NK-92 (cell line): ENCODE data around the gene BOD1L1.

Source experiments
- DNase-seq: peaks from one replicate; lab custom pipeline; 2025; ENCODE audit not compliant: unreplicated experiment; lab: John Stamatoyannopoulos, UW

BOD1L1 gene

DNA sequence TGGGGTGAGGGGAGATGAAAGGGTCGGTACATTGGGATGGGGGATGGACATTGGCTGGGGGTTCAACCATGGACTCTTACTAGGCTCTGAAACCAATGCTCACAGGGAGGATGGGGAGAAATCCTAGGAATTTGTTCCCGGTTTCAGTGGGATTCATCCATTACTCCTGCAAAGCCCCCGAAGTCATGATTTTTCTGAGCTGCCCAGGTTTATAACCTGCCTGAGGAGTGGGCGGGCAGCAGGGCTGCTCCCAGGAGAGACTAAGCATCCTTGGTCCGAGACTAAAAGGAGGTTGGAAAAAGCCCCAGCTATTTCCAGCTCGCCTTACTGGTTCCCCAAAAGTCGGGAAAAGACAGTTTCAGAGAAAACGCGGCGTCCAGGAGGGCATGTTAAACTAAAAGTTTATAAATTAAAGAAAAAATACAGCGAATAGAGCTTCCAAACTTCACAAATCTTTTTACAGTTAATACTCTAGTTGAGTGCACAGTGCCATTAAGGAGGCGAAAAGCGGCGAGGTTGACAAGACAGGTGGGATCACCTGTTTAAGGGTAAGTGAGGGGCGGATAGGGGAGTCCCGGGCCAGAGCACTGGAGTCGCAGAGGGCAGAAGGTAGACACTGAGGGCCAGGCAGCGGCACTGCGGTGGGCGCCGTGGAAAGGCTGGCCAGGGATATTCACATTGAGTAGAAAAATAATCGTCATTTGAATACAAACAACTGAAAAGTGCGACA is 86.9 kb downstream of the BOD1L1 start:
- no peak for DNase-seq

DNA sequence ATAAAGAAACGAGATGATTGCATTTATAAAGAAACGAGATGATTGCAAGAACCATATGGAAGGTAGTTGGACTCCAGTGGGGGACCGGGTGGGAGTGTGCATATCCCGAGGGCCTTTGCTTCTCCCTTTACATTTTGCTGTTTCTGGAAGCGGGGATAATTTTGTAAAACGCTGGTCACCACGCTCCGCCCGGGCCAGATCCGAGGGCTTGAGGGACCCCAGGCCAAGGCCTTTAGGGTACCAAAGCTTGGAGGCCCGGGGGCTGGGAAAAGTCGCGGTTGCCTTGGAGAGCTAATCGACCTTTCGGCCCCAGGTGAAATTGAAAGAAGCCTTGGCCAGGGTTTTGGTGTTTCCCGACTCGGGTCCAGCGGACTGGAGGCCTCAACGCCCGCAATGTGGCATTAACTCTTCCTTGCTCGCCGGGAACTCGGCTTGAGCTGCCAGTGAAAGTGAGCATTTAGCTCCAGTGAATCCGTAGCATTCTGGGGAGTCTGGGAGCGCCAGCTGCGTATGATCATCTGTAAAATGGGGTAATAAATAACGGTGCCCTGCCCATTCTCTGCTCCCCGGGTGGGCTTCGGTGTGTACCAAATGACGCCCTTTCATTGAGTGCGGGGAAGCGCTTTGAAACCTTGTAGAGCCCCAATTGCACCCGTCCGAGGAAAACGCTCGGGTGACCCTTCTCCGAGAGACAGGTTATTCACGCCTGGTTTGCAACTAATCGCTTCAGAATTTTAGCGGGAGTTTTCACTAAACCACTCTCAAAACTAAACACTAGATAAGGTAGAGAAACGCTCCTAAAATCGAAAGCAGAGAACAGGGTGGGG is 87.7 kb downstream of the BOD1L1 start:
- no peak for DNase-seq

DNA sequence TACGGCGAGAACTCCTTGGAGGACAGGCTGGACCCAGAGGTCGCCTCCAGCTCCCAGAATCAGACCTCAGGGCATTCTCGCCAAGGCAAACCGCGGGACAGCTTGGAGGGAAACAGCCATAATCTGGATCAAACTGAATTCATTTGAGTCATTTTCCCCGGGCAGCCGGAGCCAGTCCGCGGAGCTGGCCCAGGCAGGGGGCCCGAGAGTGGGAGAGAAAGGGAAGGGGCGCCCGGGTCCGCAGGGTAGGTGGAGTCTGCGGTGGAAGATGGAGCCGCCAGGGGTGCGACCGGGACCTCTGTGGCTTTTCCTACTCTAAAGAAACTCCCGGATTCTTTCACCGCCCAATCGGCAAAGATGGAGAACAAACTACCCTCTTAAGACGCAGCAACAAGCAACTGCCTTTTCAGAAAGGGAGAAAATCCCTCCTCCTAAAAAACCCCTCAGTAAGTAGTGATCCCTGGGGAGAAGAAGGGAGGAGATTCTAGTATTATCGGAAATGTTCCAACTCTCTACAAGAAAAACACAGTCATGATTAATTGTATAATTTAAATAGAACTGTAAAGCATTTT is 88.4 kb downstream of the BOD1L1 start:
- no peak for DNase-seq

DNA sequence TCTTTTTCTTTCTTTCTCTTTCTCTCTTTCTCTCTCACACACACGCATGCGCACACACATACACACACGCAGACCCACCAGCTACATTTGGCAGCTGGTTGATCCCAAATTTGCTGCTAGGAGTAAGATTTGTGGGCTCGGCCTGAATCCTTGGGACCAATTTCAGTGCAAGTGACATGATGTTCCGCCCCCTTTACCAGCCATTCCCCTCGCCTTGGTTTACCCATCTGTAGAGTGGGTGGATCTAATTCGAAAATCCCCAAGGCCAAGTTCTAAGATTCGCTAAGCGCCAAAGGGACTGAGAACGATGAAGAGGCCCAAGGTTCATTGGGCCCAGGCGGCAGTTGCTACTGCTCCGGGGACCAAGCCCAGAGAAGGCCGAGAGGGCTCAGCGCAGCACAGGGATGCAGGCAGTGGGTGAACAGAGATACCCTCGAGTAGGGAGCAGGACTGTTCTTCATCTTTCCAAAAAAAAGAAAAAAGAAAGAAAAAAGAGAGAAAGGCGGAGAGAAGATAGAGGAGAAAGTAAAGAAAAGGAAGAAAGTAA is 89.0 kb downstream of the BOD1L1 start:
- DNase-seq = no peak

DNA sequence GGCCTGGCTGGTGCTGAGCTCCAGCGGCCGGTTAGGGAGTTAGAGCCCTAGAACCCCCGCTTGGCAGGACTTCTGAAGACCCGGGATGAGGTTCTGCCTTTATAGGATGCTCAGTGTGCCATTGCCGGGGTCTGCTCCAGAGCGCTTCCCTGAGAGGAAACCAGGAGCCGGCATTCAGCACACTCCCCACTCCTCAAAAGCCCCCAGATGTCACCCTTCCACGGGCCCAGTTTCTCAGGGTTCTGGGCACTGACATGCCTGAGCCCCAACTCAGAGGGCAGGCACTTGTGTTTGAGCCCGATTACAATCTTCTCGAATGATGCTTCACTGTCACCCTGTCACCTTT is 89.7 kb downstream of the BOD1L1 start:
- no peak for DNase-seq

DNA sequence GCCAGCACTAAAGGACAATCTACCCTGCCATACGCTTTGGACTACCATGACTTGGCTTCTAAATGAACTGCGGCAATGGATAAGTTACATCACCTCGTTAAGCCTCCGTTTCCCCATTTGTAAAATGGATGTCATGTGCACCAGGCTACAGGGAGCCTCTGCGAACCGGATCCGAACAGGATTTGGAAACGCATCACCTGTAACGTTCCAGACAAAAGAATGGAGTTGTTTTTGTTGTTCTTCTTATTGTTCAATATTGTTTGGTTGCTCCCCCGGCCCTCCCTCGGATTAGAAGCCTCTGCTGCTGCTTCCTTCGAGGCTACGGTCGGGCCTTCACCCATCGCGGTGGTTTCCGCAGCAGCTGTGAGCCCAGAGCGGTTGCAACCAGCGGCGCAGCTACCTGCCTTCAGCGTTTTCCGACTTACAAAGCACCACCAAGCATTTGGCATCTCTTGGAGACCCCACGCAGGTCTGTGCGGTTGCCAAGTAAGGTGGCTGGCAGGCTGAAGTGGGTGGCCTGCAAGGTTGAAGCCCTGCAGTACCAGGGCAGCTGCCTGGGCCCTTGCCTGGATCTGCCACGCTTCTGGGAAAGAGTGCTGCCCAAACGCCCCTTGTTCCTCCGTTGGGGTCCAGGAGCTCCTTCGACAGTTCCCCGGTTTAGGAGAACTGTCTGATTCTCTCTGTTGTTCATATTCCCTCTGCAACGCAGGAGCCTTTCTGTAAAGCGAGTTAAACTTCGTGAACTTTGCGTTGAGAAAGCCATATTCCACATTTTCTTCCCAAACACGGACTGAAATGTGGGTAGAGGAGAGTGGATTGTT is 90.3 kb downstream of the BOD1L1 start:
- no peak for DNase-seq

DNA sequence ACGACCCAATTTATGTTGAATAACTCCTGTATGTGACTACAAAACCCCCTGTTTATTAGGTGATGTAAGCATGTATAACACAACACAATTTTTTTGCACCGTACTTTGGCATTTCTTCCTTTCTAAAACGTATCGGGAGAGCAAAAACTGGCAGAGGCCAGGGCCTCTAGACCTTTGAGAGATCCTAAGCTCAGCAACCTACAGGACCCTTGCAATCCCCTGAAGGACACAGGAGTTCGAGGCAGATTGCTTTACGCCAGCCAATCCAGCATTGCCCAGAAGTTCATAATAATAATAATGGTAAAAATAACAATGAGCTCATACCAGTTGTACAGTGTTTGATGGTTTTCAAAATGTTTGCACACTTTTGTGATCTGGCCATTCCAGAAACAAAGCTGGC is 90.9 kb downstream of the BOD1L1 start:
- DNase-seq = no peak

DNA sequence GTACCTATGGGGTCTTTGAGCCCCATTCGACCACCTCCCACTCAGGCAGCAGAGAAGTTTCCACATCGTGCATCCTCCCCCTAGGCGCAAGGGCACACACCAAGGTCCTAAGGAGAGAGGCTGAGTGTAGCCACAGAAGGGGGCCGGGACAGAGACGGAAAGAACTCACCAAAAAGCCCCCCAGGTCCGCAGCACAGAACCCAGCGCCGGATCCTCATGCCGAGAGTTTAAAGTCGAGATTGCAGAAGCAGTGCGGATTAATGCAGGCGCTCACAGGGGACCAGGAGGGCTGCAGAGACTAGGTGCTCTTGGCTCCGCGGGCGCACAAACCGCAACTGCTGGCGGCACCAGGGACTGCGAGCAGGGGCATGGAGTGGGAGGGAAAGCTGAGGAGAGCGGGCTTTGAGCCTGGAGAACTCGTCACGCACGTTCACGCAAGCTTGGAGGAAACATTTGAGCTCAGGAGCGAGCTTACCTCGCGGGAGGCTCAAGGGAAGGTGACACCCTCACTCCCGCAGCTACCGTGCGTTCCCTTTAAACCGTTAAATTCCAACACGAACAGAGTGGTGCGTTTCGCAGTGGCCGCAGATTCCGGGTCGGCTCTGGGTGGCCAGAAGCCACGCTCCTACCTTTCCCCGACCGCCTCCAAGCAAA is 91.7 kb downstream of the BOD1L1 start:
- no peak for DNase-seq

DNA sequence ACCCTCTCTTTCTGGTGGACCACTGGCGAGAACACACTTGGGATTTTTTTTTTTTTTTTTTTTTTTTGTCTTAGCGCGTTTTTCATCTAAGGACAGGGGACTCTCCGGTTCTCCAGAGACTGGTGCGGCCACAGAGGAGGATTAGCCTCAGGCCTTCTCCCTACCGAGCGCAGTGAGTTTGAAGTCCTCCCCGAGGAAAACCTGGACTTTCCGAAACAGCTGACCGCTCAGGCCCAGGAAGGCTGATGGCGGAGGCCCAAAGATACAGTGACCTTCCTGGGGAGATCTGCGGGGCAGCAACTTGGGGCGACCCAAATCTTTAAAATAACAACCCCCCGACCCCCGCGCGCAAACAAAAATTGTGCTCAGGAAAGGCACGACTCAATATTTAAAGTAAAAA is 92.4 kb downstream of the BOD1L1 start:
- no peak for DNase-seq

DNA sequence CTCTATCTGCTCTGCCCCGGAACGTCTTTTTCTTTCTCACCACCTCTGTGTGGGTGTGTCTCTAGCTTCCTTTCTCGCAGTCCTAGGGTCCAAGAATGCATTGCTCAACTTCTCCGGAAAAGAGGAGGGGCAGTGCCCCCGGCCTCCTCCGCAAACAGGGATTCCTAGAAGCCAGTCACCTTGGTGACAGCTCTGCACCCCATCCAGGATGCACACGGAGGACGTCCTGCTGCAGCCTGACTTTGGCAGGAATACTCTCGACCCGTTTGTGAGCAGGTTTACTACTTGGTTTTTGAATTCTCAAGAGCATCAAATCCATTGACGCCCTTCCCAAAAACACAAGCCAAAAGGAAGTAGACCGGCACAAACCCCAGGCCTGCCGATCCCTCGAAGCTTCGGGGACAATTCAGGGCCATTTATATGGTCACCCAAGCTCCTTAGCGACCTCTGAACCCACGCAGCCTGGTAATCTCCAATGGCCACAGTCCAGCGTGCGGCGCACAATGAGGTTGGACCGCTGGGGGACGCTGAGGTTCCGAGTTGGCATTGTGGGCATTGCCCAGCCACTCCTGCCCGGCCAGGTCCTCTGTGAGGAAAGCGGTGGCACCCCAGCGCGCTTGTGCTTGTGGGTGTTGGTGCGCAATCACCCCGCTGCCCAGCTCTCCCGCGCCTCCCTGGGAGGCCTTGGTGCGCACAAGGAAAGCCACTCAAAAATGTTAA is 93.0 kb downstream of the BOD1L1 start:
- DNase-seq = no peak

DNA sequence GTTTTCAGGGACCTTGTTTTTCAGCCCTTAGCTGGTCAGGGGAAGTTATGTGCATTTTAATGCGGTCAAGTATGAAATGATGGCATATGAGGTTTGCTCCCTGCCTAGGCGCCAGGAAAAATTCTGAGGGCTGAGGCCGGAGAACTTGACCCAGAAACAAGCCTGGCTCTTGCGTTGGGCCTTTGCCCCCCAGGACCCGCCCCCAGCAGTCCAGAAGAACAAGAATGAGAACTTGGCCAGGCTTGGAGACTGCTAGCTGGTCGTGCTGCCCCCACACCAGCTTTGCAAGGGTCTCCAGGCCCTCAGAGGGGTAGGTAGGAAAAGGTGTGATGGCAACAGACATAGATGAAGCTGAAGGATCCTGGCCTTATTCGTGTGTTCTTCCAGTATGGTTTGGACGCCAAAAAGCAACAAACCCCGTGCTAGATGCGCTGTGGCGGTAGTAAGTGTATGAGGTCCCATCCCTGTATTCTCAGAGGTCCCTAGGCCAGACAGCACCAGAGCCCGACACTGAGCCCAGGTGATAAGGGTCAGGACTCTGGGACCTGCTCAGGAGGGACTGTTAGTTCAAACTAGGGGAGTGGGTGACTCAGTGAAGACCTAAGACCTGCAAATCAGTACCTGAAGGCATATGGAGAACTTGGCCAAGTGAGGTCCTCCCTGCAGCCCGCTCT is 93.7 kb downstream of the BOD1L1 start:
- no peak for DNase-seq

DNA sequence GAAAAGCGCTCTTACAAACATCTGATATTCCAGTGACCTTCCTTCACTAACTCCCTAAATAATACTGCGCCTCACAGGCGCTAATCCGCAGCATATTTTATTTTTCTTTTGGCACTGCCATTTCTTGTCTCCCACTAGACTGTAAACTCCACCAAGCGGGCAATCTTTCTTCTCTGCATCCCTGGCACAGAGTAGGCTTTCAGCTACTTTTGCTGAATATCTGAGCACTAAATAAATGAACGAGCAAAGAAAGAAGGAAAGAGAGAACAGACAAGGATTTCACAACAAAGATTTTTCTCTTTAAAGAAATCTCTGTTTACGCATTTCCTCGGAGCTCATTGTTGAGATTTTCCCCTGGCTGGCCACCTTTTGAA is 95.9 kb downstream of the BOD1L1 start:
- no peak for DNase-seq

DNA sequence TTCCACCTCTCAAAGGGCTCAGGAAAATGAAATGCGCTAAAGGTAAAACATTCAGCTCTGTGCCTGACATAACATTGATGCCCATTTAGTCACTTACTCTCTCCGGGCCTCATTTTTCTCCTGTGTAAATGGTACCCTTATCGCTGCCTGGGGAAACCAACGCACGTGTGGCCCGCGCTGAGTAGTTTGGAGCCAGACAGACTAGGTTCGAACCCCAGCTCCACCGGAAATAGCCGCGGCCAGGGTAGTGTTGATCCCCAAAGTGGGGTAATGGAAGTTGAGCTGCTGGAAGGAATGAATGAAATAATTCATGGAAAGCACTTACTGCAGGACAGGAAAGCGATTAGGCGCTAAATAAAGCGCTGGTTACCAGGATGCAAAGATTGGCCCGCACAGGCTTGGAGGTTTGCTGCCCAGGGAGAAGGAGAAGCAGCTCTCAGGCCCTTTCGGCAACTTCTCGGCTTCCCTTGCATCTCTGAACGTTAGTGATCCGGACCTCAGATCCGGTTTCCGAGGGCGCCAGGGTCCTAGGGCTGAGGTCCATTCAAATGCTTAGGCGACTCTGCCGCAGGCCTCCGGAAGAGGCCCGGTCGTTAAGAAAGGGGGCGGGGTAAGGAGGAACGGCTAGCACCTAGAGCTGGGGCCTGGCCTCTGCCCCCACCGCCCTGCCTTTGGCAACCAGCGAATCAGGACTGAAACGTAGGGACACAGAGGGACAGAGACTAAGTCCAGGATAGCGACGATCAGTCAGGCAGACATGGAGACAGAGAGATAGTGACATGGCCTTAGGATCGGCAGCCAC is 96.5 kb downstream of the BOD1L1 start:
- DNase-seq = no peak

DNA sequence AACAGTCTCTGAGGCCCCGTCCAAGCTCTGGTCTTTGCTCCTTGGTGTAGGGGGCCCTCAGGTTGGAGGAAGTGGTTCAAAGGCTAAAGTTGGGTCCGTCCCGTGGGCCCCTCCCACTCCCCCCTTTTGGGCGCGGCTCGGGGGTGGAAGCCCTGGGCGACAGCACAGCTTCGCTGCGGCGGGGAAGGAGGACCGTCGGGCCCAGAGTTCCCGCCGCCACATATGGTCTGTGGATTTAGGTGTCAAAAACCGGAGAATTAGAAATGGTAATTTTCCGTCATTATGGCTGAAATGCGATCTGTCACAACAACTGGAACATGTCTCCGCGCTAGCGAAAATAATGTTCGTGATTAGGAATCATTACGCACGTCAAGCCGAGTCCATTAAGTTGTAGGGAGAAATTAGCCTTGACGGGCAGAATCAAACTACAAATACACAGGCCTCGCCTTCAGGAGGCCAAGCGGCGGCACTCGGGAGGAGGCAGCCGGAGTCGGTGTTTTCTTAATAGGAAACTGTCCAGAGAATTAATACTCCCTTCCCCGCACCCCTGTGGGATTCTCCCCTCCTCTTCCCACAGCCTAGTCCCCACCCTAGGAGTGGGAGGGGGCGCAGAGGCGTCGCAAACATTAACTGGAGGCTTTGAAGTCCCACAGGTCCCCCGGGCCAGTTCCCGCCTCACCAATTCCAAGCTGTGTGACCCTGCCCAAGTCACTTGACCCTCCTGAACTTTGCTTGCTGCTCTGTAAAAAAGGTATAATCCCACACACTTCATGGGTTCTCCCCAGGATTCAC is 98.2 kb downstream of the BOD1L1 start:
- no peak for DNase-seq

DNA sequence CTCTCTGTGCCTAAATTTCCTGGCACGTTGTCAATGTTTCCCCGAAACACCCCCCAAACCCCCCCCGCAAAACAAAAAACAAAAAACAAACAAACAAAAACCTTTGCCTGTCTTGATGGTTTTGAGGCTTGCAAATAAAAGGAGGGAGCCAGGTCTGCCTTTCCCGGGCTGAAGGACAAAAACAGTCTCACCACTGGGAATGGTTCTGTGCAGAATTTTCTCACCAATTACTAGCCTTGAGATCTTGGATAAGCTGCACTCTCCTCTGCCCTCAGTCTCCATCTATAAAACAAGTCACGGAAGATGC is 98.8 kb downstream of the BOD1L1 start:
- no peak for DNase-seq

DNA sequence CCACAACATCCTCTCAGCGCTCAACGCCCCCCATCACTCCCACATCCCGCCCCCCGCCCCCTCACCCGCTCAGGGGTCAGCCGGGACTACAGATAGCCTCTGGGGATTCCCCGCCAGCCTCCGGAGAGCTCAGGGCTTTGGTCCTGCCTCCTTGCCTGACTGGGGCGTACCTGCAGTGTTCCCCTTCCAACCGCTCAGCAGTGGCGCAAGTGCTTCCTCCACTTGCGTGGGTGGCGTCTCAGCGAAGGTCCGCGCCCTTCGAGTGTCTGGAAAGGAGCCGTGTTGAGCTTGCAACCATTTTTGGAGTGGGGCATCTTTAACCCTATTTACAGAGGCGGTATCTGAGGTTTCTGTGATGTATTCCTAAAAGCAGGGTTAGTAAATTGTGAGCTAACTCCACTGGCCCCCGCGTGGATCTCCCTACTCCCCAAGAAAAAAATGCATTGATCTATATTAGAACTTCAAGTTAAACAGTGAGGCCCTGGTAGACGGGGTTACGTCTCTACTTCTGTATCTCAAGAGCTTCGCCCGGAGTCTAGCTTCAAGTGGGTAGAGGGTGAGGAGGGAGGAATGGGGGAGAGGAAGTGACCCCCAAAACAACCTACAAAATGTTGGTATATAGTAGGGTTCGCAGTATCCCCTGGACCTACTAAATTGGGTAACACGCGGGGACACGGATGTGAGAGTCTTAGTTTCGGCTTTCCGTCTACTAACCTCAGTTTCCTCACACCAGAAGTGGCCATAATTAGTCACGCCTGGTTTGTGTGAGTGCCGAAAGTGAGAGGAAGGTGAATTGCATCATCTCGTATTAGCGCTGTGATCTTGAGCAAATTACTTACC is 99.3 kb downstream of the BOD1L1 start:
- DNase-seq = no peak
